ENCODE results near the gene B3GALT6. TPM values are rescaled to one million over a fixed set of nuclear protein-coding genes. Genes with fewer than 3 reads are reported as not detected.
A peak's percentile ranks its signal among the peaks of the same experiment; 100 is the strongest.

The B3GALT6 gene
- total and polyA plus RNA-seq, 7 experiments from 2014 or later = 7.2 to 29.0 (median 12.7) TPM

GRCh38 chr1:1270813-1271212 lies 38.8 kb downstream of the B3GALT6 start:
- Mint-ChIP-seq H3K36me3 (peaks cover 0 to 11% (median 0%) of the 10 kb centered on the region in 5 donors), H3K27me3 (no peaks in the 10 kb centered on the region), H3K27ac (peak overlapping the region in 8 of 9 donors; percentile 39 to 79 (median 70)), H3K4me1 (peaks cover 21 to 49% (median 39%) of the 10 kb centered on the region in 7 donors), H3K9me3 (no peaks in the 10 kb centered on the region), H3K4me3 (peak overlapping the region; percentile 26 to 90 (median 79))
- ATAC-seq (no peak), DNase-seq (no peak)
- H3K27me3 ChIP-seq (ENCODE audit: control insufficient read depth in 2 of 2, insufficient read depth in 2 of 2, low read length in 2 of 2) = no peaks in the 10 kb centered on the region
- peaks cover 28 to 39% of the 10 kb centered on the region in 2 donors for H3K4me1 ChIP-seq (ENCODE audit: control insufficient read depth in 2 of 2, insufficient read depth in 2 of 2, low read length in 2 of 2)
- H3K27ac ChIP-seq (ENCODE audit: low read depth, low read length) = peak overlapping the region; percentile 44
- ChIA-PET POLR2A (interaction anchor here (1.2 to 1.5 kb wide), 3 partner anchors 14 to 105 kb away, joined by 4 read pairs; partner anchors contain the start of gene AURKAIP1), CTCF (interaction anchor here (0.6 kb wide), 1 partner anchor 234 kb away, joined by 4 read pairs; no protein-coding TSS in a partner anchor)
- intact Hi-C loops (cut with micrococcal nuclease) = loop anchor here in 1 of 2 donors (5.0 kb wide), 2 partner anchors 59 to 239 kb away; partner anchors contain the start of gene TNFRSF4
- H3K36me3 ChIP-seq (ENCODE audit: control insufficient read depth in 2 of 3, insufficient read depth in 3 of 3, low read length in 3 of 3) = peaks cover 0 to 31% (median 0%) of the 10 kb centered on the region in 3 experiments
- no peak overlapping the region for H3K4me3 ChIP-seq (ENCODE audit: low read length)
- H3K9me3 ChIP-seq (ENCODE audit: control insufficient read depth in 2 of 3, low read length in 3 of 3) = no peaks in the 10 kb centered on the region

- H3K27ac ChIP-seq (ENCODE audit: low read depth, low read length) = peak overlapping the region; percentile 90
- intact Hi-C loops (cut with micrococcal nuclease) = loop anchor here (1.0 to 5.0 kb wide), 8 partner anchors 22 to 240 kb away; partner anchors contain the start of genes B3GALT6 (in 2 of the 2), C1orf159 (in 2 of the 2), PUSL1 (in 2 of the 2) and SDF4 (in 2 of the 2)
- no peaks in the 10 kb centered on the region for H3K27me3 ChIP-seq (ENCODE audit: control insufficient read depth in 2 of 2, insufficient read depth in 2 of 2, low read length in 2 of 2)
- peaks cover 0 to 20% (median 0%) of the 10 kb centered on the region in 3 experiments for H3K36me3 ChIP-seq (ENCODE audit: control insufficient read depth in 2 of 3, insufficient read depth in 3 of 3, low read length in 3 of 3)
- peaks cover 28 to 39% of the 10 kb centered on the region in 2 donors for H3K4me1 ChIP-seq (ENCODE audit: control insufficient read depth in 2 of 2, insufficient read depth in 2 of 2, low read length in 2 of 2)
- peak overlapping the region; percentile 77 for H3K4me3 ChIP-seq (ENCODE audit: low read length)
- Mint-ChIP-seq H3K4me1 (peaks cover 21 to 49% (median 36%) of the 10 kb centered on the region in 7 donors), H3K9me3 (no peaks in the 10 kb centered on the region), H3K27ac (peak overlapping the region; percentile 75 to 94 (median 83)), H3K27me3 (no peaks in the 10 kb centered on the region), H3K4me3 (peak overlapping the region; percentile 79 to 92 (median 88)), H3K36me3 (peaks cover 0 to 11% (median 0%) of the 10 kb centered on the region in 5 donors)
- DNase-seq (peak in 1 of 9 donors; percentile 17), ATAC-seq (no peak)
- ChIA-PET POLR2A (interaction anchor here (1.5 to 1.8 kb wide), 2 partner anchors 41 to 127 kb away, joined by 4 to 6 read pairs; partner anchors contain the start of gene CCNL2), CTCF (interaction anchor here (0.6 kb wide), 1 partner anchor 271 kb away, joined by 3 read pairs; no protein-coding TSS in a partner anchor)
- H3K9me3 ChIP-seq (ENCODE audit: control insufficient read depth in 2 of 3, low read length in 3 of 3) = no peaks in the 10 kb centered on the region
These were observed 40.5 kb downstream of the B3GALT6 start for GRCh38 chr1:1272341-1273208.

- Mint-ChIP-seq H3K9me3 (no peaks in the 10 kb centered on the region), H3K4me3 (peak overlapping the region; percentile 79 to 92 (median 88)), H3K4me1 (peaks cover 21 to 46% (median 36%) of the 10 kb centered on the region in 7 donors), H3K27ac (peak overlapping the region; percentile 36 to 94 (median 83)), H3K27me3 (no peaks in the 10 kb centered on the region), H3K36me3 (peaks cover 0 to 11% (median 0%) of the 10 kb centered on the region in 5 donors)
- CTCF ChIA-PET = interaction anchor here (1.0 kb wide), 1 partner anchor 12 kb away, joined by 3 read pairs; no protein-coding TSS in a partner anchor
- Histone ChIP-seq H3K27me3 (ENCODE audit: control insufficient read depth in 2 of 2, insufficient read depth in 2 of 2, low read length in 2 of 2) (no peaks in the 10 kb centered on the region), H3K4me1 (ENCODE audit: control insufficient read depth in 2 of 2, insufficient read depth in 2 of 2, low read length in 2 of 2) (peaks cover 28 to 39% of the 10 kb centered on the region in 2 donors), H3K27ac (ENCODE audit: low read depth, low read length) (peak overlapping the region; percentile 90), H3K4me3 (ENCODE audit: low read length) (peak overlapping the region; percentile 77), H3K36me3 (ENCODE audit: control insufficient read depth in 2 of 3, insufficient read depth in 3 of 3, low read length in 3 of 3) (peaks cover 0 to 14% (median 0%) of the 10 kb centered on the region in 3 experiments), H3K9me3 (ENCODE audit: control insufficient read depth in 2 of 3, low read length in 3 of 3) (no peaks in the 10 kb centered on the region)
- no peak for DNase-seq
- POLR2A ChIA-PET = interaction anchor here (1.0 to 1.8 kb wide), 4 partner anchors 22 to 126 kb away, joined by 4 to 6 read pairs (median 4); partner anchors contain the start of gene CCNL2
- ATAC-seq = peak; percentile 1
- intact Hi-C loops (cut with micrococcal nuclease) = loop anchor here (1.0 to 5.0 kb wide), 8 partner anchors 22 to 241 kb away; partner anchors contain the start of genes B3GALT6 (in 2 of the 2), C1orf159 (in 2 of the 2), PUSL1 (in 2 of the 2) and SDF4 (in 2 of the 2)
These were observed 41.1 kb downstream of the B3GALT6 start for GRCh38 chr1:1273209-1273511.

- Histone ChIP-seq H3K9me3 (ENCODE audit: control insufficient read depth in 2 of 3, low read length in 3 of 3) (no peaks in the 10 kb centered on the region), H3K4me3 (ENCODE audit: low read length) (peak within 1 kb of the TSS; percentile 77), H3K27ac (ENCODE audit: low read depth, low read length) (peak within 1 kb of the TSS; percentile 90), H3K4me1 (ENCODE audit: control insufficient read depth in 2 of 2, insufficient read depth in 2 of 2, low read length in 2 of 2) (peaks cover 28 to 39% of the 10 kb centered on the region in 2 donors), H3K27me3 (ENCODE audit: control insufficient read depth in 2 of 2, insufficient read depth in 2 of 2, low read length in 2 of 2) (no peaks in the 10 kb centered on the region), H3K36me3 (ENCODE audit: control insufficient read depth in 2 of 3, insufficient read depth in 3 of 3, low read length in 3 of 3) (peaks cover 0 to 9% (median 0%) of the 10 kb centered on the region in 3 experiments)
- ChIA-PET CTCF (interaction anchor here (1.0 kb wide), 1 partner anchor 12 kb away, joined by 3 read pairs; no protein-coding TSS in a partner anchor), POLR2A (interaction anchor here (0.6 to 1.8 kb wide), 6 partner anchors 23 to 285 kb away, joined by 4 to 6 read pairs (median 4); partner anchors contain the start of gene CCNL2)
- H3K27ac Mint-ChIP-seq = peak within 1 kb of the TSS; percentile 36 to 94 (median 83)
- H3K9me3 Mint-ChIP-seq = no peaks in the 10 kb centered on the region
- no peaks in the 10 kb centered on the region for H3K27me3 Mint-ChIP-seq
- intact Hi-C loops (cut with micrococcal nuclease) = loop anchor here (1.0 to 5.0 kb wide), 9 partner anchors 23 to 241 kb away; partner anchors contain the start of genes B3GALT6 (in 2 of the 2), C1orf159 (in 2 of the 2), PUSL1 (in 2 of the 2) and SDF4 (in 2 of the 2)
- DNase-seq (peak; percentile 83 to 92 (median 90)), ATAC-seq (peak; percentile 99)
- peak within 1 kb of the TSS; percentile 79 to 92 (median 88) for H3K4me3 Mint-ChIP-seq
- peaks cover 0 to 11% (median 0%) of the 10 kb centered on the region in 5 donors for H3K36me3 Mint-ChIP-seq
- peaks cover 21 to 45% (median 35%) of the 10 kb centered on the region in 7 donors for H3K4me1 Mint-ChIP-seq
These were observed 41.7 kb downstream of the B3GALT6 start, which contains the start of gene UBE2J2 for GRCh38 chr1:1273512-1274298. Gene UBE2J2, minus strand, starts transcription at chr1:1273854. Its CDS starts 5,862 bp downstream, at chr1:1267992.

- H3K27me3 Mint-ChIP-seq = no peaks in the 10 kb centered on the region
- peaks cover 28 to 39% of the 10 kb centered on the region in 2 donors for H3K4me1 ChIP-seq (ENCODE audit: control insufficient read depth in 2 of 2, insufficient read depth in 2 of 2, low read length in 2 of 2)
- peaks cover 0 to 11% (median 0%) of the 10 kb centered on the region in 5 donors for H3K36me3 Mint-ChIP-seq
- no peak for ATAC-seq
- POLR2A ChIA-PET = interaction anchor here (0.6 to 1.8 kb wide), 6 partner anchors 23 to 285 kb away, joined by 4 to 6 read pairs (median 4); partner anchors contain the start of gene CCNL2
- DNase-seq = no peak
- H3K27me3 ChIP-seq (ENCODE audit: control insufficient read depth in 2 of 2, insufficient read depth in 2 of 2, low read length in 2 of 2) = no peaks in the 10 kb centered on the region
- peaks cover 21 to 42% (median 35%) of the 10 kb centered on the region in 7 donors for H3K4me1 Mint-ChIP-seq
- peak overlapping the region; percentile 61 for H3K4me3 ChIP-seq (ENCODE audit: low read length)
- no peaks in the 10 kb centered on the region for H3K9me3 Mint-ChIP-seq
- intact Hi-C loops (cut with micrococcal nuclease) = loop anchor here (2.0 to 5.0 kb wide), 3 partner anchors 62 to 242 kb away; partner anchors contain the start of genes CCNL2 (in 1 of the 2) and TNFRSF4 (in 1 of the 2)
- H3K36me3 ChIP-seq (ENCODE audit: control insufficient read depth in 2 of 3, insufficient read depth in 3 of 3, low read length in 3 of 3) = peaks cover 0 to 8% (median 0%) of the 10 kb centered on the region in 3 experiments
- no peaks in the 10 kb centered on the region for H3K9me3 ChIP-seq (ENCODE audit: control insufficient read depth in 2 of 3, low read length in 3 of 3)
- peak overlapping the region; percentile 52 to 90 (median 68) for H3K4me3 Mint-ChIP-seq
- peak overlapping the region; percentile 90 for H3K27ac ChIP-seq (ENCODE audit: low read depth, low read length)
- peak overlapping the region in 3 of 9 donors; percentile 24 to 62 (median 48) for H3K27ac Mint-ChIP-seq
- CTCF ChIA-PET = interaction anchor here (1.0 kb wide), 1 partner anchor 13 kb away, joined by 3 read pairs; no protein-coding TSS in a partner anchor
These were observed 42.4 kb downstream of the B3GALT6 start for GRCh38 chr1:1274299-1274930.
